ENCODE data around the gene IGFBP6.

Gene IGFBP6

GRCh38 chr12:53059434-53060063, 37.9 kb upstream of the IGFBP6 start:
- DNase-seq: no peak

- DNase-seq: no peak
Measured at GRCh38 chr12:53060064-53060720, 37.3 kb upstream of the IGFBP6 start.

GRCh38 chr12:53060721-53061276, 36.7 kb upstream of the IGFBP6 start:
- no peak for DNase-seq

GRCh38 chr12:53061404-53062010, 36.0 kb upstream of the IGFBP6 start:
- DNase-seq: no peak

- DNase-seq: no peak
Measured at GRCh38 chr12:53062011-53062961, 35.2 kb upstream of the IGFBP6 start.

- DNase-seq: no peak
Measured at GRCh38 chr12:53062977-53063707, 34.3 kb upstream of the IGFBP6 start.

GRCh38 chr12:53063708-53064612, 33.5 kb upstream of the IGFBP6 start:
- DNase-seq: no peak

GRCh38 chr12:53064613-53065436, 32.6 kb upstream of the IGFBP6 start:
- DNase-seq: no peak

- DNase-seq: no peak
Measured at GRCh38 chr12:53065470-53065869, 32.0 kb upstream of the IGFBP6 start.

GRCh38 chr12:53065975-53066931, 31.2 kb upstream of the IGFBP6 start:
- peak; percentile 3 for DNase-seq

- no peak for DNase-seq
Measured at GRCh38 chr12:53067074-53067992, 30.1 kb upstream of the IGFBP6 start.

GRCh38 chr12:53067993-53068770, 29.3 kb upstream of the IGFBP6 start:
- DNase-seq: no peak

- DNase-seq: no peak
Measured at GRCh38 chr12:53068811-53069585, 28.5 kb upstream of the IGFBP6 start.

- no peak for DNase-seq
Measured at GRCh38 chr12:53069621-53070410, 27.7 kb upstream of the IGFBP6 start.

GRCh38 chr12:53070877-53071492, 26.5 kb upstream of the IGFBP6 start:
- no peak for DNase-seq

All from KG1 (cell line).